CD4-positive, alpha-beta T cell treated with Interleukin-4 for 1 hour (primary cell): ENCODE data around the gene MUC22.
"Not testable (repeated sequence)": the region's sequence is repeated elsewhere in the genome, so short reads cannot be mapped to it uniquely, and the experiment has no call there.

ENCODE experiments used
- DNase-seq, 2 donors: peaks; one replicate each; pipeline ENCODE4 v3.0.0-alpha.2; 2020 to 2022

The MUC22 gene

GRCh38 chr6:31000067-31000860, 10.0 kb upstream of the MUC22 start:
- not testable (repeated sequence) for DNase-seq

GRCh38 chr6:31001281-31001888, 8.9 kb upstream of the MUC22 start:
- no peak for DNase-seq

- DNase-seq = no peak
Observed at GRCh38 chr6:31002471-31002870, 7.8 kb upstream of the MUC22 start.

GRCh38 chr6:31004794-31005193, 5.5 kb upstream of the MUC22 start:
- no peak for DNase-seq

GRCh38 chr6:31005249-31006020, 4.8 kb upstream of the MUC22 start:
- no peak for DNase-seq

- no peak for DNase-seq
Observed at GRCh38 chr6:31007694-31008093, 2.6 kb upstream of the MUC22 start.

- no peak for DNase-seq
Observed at GRCh38 chr6:31008165-31008564, 2.1 kb upstream of the MUC22 start.

GRCh38 chr6:31009731-31010130, 543 bp upstream of the MUC22 start:
- no peak for DNase-seq

- DNase-seq = no peak
Observed at GRCh38 chr6:31011153-31011552, 879 bp downstream of the MUC22 start.

- DNase-seq = no peak
Observed at GRCh38 chr6:31016659-31017299, 6.5 kb downstream of the MUC22 start.

GRCh38 chr6:31017436-31017835, 7.2 kb downstream of the MUC22 start:
- not testable (repeated sequence) for DNase-seq

GRCh38 chr6:31020057-31020456, 9.8 kb downstream of the MUC22 start:
- DNase-seq = no peak

GRCh38 chr6:31020631-31021255, 10.5 kb downstream of the MUC22 start:
- DNase-seq = not testable (repeated sequence)

GRCh38 chr6:31021705-31022531, 11.6 kb downstream of the MUC22 start:
- not testable (repeated sequence) for DNase-seq

- DNase-seq = no peak
Observed at GRCh38 chr6:31025595-31025994, 15.3 kb downstream of the MUC22 start.

GRCh38 chr6:31031095-31031494, 20.8 kb downstream of the MUC22 start:
- no peak for DNase-seq

GRCh38 chr6:31033075-31033474, 22.8 kb downstream of the MUC22 start:
- DNase-seq = no peak

GRCh38 chr6:31035862-31036497, 25.7 kb downstream of the MUC22 start:
- no peak for DNase-seq

- no peak for DNase-seq
Observed at GRCh38 chr6:31037169-31037568, 26.9 kb downstream of the MUC22 start.

- no peak for DNase-seq
Observed at GRCh38 chr6:31037682-31038081, 27.4 kb downstream of the MUC22 start.

- DNase-seq = no peak
Observed at GRCh38 chr6:31038559-31038958, 28.3 kb downstream of the MUC22 start.
